Measurements from ENCODE around the gene FCGR1A. TPM values are rescaled to one million over a fixed set of nuclear protein-coding genes. Genes with fewer than 3 reads are reported as not detected.

The FCGR1A gene
- not detected in 2 replicates for total RNA-seq

GRCh38 chr1:149782600-149782999, at the start of gene FCGR1A:
TSS of gene FCGR1A (plus strand) at chr1:149782694. CDS start at chr1:149782744, 50 bp downstream.

Other genes starting within 250 kb of the FCGR1A start
- gene PPIAL4C, start 198.8 kb upstream of the FCGR1A start, total RNA-seq = not detected in 2 replicates
- gene BOLA1, start 116.9 kb downstream of the FCGR1A start, total RNA-seq = 21.6 and 35.7 TPM in 2 replicates
- 19.3 and 26.8 TPM in 2 replicates for gene SV2A, start 135.2 kb downstream of the FCGR1A start, total RNA-seq
- 13.2 and 16.0 TPM in 2 replicates for gene SF3B4, start 145.1 kb downstream of the FCGR1A start, total RNA-seq
- 6.9 and 9.5 TPM in 2 replicates for gene MTMR11, start 154.2 kb downstream of the FCGR1A start, total RNA-seq
- gene OTUD7B, start 228.0 kb downstream of the FCGR1A start, total RNA-seq = 8.8 and 9.9 TPM in 2 replicates

All from epithelial cell of alveolus of lung (primary cell).